Lung microvascular endothelial cell (primary cell): Measurements from ENCODE around the gene TNNI3K. TPM values are rescaled to one million over a fixed set of nuclear protein-coding genes. Genes with fewer than 3 reads are reported as not detected.

Experiments used
- DNase-seq, 2 donors: peaks; one replicate each; pipeline versions ENCODE4 v3.0.0 to v3.0.0-alpha.2; 2010; ENCODE audit warnings: low read depth in 2 of 2
- total RNA-seq: library from RNA; depleted of rRNA; stranded (reverse); fragments of >200 nt; gene quantifications from 2 replicates; pipeline ENCODE4 v1.2.1, GENCODE V29; 2014

Gene TNNI3K
- total RNA-seq, 1 donor from 2014 or later, result not detected

DNA sequence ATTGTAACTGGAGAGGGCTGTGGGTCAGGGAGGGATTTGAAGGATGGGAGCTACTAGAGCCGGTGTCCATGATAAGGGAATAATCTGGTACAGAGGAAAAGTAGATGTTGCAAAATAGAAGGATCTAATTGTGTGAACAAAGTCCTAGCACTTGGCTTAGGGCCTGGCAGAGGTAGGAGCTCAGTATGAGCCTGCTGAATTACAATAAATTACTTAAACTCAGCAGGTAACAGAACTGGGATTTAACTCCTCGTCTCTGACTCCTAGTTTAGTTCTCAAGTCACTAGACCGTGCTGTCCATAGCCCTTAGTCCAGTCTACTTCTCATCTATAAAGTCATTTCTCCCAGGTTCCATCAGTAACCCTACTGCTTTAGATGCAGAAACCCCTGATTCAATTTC is 157.0 kb downstream of the TNNI3K start:
- no peak for DNase-seq

DNA sequence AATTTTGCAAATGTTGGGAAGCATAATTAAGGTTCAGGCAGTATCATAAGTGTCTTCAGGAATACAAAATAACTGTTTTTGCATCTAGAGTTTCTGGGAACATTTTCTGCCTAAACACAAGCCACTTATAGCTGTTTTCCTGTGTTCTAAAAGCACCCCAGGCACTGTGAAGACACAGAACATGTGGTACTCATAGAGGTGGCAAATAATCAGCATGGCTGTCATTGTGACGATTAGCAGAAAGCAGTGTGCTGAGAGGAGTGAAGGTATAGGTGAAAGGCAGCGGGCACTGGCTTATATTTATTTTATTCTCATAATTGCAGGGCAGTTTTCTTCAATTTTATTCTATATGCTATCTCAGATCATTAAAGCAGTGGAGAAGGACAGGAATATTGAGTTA is 157.7 kb downstream of the TNNI3K start:
- DNase-seq, result no peak

DNA sequence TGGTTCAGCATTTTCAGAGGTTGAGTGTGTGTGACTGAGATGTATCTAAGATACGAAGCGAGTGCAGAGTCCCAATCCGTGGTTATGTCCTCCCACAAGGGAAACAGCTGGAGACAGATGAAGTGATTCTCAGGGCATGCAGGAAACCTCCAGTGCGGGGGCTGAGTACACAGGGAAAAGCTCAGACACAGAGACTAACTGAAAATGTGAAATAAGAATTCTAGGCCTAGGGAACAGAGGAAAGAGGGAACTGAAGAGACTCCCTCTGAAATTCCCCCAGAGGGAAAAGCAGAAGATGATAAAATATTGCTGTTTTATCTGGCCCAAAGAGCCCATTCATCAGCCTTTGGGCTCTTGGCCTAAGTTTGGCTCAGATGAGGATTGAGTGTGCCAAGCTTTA is 160.4 kb downstream of the TNNI3K start:
- DNase-seq, result no peak

DNA sequence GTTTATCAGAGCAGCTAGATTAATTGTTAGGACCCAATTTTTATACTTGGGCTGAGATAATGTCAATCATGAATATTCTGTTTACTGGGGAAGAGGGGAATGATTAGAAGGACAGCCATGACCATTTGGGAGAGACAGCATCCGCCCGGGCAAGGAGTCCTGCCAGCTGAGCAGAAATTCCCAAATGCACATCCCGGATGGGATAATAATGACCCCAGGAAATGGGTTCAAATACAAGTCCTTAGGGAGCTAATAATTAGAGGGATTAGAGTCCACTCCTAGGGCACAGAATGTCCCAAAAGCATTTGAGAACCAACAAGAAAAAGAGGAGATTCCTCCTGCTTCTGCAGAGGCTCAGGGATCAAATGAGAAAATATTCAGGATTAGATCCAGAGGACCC is 161.3 kb downstream of the TNNI3K start:
- DNase-seq, result no peak

DNA sequence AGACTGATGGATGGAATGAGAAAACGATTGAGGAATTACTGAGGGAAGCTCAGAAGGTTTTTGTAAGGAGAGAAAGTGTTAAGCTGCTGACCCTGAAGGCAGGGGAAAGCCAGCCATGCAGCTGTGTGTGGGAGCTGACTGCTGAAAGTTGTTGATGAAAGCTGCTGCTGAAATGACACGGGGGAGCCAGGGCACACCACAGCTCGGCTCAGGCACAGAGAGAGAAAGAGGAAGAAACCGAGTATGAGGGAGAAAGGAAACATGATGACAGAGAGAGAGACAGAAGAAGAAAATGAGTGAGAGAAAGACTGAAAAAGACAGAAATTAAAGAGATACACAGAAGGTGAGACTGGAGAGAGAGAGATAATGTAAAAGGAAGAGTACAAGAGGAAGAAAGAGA is 161.7 kb downstream of the TNNI3K start:
- DNase-seq, result no peak

DNA sequence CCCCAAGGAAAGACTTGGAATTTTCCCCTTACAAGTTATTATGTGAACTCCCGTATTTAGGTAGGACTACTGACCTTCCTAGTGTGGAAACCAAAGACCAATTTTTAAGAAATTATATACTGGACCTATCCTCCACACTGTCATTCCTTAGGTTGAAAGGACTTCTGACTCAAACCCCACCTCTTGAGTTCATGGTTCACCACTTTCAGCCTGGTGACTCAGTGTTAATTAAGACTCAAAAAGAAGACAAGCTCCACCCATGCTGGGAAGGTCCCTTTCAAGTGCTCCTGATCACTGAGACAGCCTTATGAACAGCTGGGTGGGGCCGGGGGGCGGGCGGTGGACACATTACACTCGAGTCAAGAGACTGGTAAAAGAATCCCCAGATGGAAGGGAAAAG is 164.1 kb downstream of the TNNI3K start:
- DNase-seq, result no peak

DNA sequence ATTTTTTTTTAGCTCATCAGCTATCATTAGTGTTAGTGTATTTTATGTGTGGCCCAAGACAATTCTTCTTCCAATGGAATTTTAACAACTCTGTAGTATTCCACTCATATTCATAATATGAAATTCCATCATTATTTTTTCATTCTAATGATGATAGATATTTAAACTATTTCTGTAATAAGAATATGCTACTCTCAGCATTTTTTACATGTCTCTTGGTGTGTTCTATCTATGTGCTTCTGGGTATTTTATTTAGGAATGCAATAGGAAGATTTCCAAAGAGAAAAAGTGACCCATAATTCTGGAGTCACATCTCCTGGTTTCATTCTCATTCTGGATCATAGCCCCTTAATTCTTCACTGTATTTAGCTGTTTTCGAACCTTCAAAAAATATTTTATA is 167.7 kb downstream of the TNNI3K start:
- DNase-seq, result no peak

DNA sequence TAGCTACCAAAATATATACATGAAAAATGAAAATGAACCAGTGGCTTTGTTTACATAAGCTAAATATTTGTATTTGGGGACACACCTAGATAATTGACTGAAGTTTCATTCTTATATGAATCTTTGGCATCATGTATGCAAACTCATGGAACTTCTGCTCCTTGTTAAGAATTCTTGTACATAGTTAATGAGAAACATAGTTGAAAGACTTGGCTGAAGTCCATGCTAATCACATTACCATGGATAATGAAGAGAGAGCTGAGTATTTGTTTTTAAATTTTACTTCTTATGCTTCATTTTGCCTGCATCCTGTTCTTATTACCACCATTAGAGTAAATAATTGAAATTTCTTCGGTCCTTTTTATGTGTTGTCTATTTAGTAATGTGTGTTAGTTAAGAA is 168.4 kb downstream of the TNNI3K start:
- DNase-seq, result no peak

DNA sequence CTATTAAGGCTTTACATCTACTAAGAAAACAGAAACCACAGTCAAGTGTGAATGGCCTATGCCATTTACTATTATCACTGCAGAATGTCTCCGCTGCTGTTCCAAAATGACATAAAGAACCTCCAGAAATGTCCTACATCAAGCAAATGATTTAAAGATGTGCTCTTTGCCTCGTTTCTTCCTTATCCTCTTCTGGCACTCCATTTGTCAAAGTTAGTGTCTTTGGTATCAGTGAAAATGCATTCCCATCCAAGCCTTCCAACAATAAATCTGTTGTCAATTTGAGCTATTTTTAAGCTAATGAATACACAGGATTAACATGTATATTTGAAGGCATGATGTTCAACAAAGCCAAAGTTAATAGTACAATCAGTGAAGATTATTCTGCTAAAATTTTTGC is 171.6 kb downstream of the TNNI3K start:
- no peak for DNase-seq

DNA sequence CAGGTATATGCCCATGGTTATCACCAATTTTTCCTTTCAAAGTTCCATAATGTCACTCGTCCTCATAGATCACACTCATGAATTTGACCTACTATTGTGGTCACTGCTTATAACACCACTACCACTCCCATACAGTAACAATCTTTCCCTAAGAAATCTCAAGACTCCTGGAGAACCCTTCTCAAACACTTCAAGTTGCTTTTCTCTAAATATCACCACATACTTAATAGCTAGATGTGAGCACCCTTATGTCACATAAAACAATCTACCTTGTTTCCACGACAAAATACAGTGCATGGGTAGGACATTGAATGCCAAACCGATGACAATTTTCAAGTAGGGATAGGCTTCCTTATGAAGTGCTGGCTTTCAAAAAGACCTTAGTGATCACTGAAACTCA is 172.7 kb downstream of the TNNI3K start:
- no peak for DNase-seq

DNA sequence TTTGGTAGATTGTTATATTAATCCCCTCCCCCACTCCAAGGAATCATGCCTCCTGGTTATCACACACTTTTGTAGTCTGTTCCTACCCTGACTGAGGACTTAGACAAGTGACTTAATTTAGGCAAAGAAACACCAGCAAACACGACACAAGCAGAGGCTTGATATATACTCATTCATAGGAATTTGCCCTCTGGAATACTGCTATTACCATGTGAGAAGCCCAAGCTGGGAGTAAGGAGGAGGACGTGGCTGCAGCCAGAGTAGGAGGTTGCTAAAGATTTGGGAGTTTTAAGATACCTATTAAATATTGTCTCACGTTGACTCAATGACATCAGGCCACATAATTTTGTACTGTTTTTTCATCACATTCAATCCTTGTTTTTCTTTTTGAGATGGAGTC is 177.1 kb downstream of the TNNI3K start:
- no peak for DNase-seq

DNA sequence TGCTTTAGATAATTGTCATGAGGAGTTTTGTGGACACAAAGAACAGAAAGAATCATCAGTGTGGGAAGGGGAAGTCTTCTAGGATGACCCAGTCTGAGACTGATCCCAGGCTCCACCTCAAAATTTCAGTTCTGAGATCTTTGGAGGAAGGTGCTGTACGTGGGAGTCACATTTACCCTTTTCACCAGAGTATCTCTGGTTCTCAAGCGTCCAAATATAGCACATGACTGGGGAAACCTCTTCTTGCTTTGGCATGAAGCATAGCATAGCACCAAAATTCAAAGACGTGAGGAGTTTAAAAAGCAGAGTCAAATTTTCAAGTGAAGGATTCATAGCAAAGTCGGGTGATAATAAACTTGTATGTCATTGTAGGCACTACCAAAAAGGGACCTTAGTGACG is 180.7 kb downstream of the TNNI3K start:
- no peak for DNase-seq

DNA sequence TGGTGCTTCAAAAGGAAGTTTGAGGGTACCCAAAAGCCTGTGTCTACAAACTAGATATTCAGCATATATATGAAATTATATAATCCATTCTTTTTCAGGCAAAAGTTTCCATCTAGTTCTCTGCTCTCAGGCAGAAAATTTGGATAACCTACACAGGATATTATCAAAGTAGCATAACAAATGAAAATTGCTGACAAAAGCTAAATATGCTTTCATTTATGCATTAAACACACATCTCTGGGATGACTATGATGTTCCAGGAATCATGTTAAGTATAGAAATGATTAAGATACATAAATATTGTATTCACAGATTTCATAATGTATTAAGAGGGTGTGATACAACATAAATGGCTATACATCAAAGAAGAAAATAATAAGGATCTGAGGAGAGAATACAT is 184.4 kb downstream of the TNNI3K start:
- DNase-seq, result no peak

DNA sequence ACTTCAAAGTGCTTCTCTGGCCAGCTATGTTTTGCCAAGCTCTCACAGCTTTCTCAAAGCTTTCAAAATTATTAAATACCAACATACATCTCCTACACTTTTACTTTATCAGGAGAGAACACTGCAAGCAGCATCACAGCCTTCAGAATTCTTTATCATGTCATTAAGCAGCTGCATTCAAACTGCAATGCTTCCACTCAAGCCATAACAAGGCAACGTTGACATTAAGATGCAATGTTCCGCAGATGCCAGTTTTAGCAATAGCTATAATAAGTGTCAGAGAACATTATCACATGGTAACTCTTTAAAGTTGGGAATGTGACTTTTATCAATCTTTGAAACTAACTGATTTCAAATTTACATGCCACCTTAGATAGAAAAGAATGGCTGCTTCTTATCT is 185.3 kb downstream of the TNNI3K start:
- DNase-seq, result no peak

DNA sequence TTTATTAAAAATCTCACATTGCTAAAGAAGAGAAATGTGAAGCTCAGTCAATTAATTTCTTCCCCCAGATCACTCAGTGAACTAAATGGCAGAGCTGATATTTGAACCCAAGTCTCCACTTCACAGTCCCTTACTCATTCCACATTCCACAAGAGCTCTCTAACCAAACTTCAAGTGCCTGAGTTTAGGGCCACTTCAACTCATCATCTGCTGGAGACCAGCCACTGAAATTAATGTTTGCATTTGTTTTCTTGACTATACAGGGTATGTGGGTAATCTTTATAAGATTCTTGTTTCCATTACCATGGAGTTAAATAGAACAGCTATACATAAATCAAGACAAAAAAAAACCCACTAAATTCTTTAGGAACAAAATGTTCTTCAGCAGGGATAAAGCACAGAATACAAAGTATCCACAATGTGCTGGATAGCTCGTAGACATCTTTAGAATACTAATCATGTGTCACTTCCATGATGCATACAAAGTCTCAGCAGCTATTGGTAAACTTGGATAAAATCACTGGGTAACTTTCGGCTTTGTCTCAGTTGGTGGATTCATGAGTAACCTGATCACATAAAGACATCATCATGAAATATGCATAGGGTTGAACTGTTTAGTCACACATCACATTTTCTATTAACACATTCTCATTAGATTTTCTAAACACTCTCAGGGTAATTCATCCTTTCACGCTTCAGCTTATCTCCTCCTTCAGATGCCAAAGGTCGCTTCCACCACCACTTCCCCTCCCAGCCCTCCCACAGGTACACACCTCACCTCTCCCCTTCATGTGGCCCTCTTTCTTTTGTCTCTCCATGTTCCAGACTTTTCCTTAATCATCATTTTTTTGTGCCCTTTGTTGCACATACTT is 187.5 kb downstream of the TNNI3K start:
- no peak for DNase-seq

DNA sequence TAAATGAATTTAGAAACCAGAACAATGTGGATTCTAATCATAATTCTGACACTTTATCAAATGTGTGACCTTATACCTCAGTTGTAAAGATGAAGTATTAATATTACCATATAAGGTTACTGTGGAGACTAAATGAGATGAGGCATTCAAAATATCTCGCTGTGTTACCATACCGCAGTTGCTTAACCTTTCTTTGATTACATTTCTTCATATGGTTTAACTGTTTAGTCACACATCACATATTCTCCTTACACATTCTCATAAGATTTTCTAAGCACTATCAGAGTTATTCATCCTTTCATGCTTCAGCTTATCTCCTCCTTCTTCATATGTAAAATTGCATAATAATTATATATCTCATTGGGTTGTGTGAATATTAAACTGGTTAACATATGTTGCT is 188.3 kb downstream of the TNNI3K start:
- no peak for DNase-seq

DNA sequence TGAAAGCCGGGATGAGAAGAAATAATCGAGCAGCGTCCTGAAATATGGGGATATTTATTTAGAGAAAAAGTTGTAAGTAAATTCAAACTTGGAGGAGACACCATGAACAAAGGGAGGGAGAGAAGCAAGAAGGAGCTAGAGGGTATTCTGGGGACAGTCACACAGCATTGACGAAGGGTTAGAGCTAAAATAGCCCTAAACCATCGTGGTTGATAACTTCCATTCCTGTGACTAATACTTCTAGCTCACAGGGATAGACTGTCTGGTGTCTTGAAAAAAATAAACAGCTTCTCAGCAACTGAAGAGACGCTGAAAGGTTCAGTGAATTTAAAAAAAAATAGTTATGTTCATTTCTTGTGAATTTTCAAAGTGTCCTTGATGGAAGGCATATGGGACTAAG is 190.5 kb downstream of the TNNI3K start:
- DNase-seq, result no peak

DNA sequence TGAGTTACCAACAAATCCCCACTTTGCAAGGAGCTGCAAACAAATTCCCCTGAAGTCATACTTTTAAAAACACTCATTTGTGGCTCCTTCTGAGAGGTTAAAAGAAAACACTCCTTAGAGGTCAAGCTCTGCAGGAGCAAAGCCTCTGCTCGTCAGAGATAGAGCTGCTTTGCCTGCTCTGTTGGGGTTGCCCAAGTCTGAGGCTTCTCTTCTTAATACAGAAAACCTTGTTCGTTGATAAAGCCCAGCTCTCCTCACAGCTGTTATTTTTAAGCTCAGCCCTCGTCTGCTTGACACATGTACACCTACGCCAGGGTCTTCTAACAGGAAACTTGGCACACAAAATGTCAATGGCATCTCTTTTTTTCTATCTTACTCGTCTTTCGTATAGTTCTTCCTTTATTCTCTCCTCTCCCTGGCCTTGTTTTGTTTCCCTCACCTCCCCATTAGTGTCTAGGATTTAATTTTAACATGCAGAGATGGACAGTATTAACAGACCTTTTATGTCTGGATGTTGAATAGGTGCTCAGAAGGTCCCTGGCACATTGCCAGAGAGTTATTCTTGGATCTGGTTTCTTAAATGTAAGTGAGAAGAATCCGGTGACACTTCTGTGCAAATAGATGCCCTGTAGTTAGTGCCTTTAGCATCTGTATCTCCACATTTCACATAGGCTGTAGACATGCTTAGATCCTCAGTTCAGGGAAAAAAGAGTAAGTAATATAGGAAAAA is 191.2 kb downstream of the TNNI3K start:
- DNase-seq, result no peak

DNA sequence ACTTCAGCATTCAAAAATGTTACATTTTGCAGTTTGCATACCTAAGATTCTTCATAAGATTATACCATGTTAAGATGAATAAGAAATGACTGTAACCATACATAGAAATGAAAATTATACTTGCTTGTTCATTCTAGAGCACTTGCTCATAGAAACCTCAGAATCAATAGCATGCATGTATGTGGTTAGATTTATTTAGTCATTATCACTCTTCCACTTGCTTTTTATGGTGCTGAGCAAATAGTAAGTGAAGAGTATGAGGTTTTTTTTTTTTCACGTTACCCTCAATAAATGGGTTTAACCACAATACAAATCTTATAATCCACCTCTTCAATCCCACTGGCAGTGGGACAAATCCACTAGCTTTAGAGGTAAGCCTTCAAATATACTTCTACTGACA is 192.5 kb downstream of the TNNI3K start:
- no peak for DNase-seq

DNA sequence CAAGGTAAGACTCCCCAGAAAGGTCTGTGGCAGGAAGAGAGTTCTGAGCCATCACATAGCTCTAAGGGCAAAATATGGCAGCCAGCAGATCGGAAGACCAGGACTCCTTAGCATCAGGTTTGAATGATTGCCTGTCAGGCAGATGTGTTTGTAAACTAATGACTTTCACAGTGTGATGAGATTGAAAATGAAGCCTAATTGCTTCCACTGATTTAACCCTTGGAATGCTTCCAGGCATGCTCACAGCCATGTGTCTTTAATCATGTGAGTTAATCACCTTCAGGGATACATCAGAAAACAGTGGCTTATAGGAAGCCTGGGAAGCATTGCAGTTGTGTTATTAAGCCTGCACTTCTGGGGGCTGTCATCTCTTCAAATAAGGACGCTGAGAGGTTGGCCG is 194.4 kb downstream of the TNNI3K start:
- no peak for DNase-seq

DNA sequence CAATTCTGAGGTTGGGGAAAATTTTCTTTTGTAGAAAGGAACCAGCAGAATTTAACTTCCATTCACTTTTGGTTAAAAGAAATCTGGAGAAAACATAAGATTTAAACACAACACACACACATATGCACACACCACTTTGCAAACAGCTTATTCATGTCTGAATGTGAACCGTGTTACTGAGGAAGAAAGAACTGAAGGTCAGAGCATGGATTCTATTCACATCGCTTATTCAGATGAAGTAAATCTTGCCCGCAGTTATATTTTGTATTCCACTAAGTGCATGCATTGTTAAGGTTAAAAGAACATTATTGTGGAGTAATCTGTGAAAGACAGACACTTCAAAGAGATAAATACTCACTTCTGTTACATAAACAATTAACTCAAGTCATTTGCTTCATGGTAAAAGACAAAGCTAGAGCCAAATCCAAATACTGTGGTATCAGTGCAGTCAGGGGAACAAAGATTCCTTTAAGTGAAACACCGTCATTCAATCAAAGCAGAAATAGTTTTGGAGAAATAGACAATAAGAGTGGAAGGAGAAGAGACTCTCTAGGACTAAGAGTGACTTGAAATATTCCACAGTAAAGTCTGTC is 195.3 kb downstream of the TNNI3K start:
- no peak for DNase-seq

DNA sequence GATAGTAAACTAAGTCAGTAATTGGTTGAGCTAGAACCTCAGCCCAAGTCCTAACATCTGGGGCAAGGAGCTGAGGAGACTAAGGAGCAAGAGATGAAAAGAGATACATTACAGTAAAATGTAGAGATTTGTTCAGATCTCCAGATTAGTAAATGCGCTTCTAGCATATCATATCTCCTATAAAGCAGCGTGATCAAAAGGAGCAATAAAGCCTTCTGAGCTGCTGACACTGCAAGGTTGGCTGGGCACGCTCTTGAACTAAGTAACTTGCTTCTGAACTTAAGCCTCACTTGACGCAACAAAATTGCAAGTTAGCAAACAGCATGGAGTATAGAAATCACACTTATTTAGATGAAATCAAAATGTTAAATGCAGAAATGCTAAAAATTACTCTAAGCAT is 196.3 kb downstream of the TNNI3K start:
- DNase-seq, result no peak

DNA sequence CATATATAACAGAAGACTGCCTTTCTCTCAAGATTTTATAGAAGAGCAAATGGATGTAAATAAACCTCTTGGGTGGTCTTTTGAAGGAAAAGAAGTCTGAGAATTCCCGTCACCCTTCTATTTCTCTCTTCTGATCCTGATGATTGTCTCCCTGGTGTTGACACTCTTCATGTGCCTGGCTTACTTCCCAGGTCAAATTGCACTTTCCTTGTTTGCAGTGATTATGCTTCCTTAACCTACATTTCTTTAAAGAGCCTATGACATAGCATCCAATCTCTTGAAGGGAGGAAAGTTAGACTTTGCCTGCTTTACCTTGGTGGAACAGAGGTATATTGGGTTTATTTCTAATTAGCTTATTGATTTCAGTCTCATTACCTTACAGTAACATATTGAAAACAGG is 197.1 kb downstream of the TNNI3K start:
- DNase-seq, result no peak
